Neural cell (in vitro differentiated cells): ENCODE data around the gene ABCF3. TPM values are rescaled to one million over a fixed set of nuclear protein-coding genes. Genes with fewer than 3 reads are reported as not detected.

Experiments used
- H2AFZ ChIP-seq: fragments of 200-600, 300-800 bp; sonication (generic), shearing (Covaris generic); 2 replicates; pipeline ENCODE4 v1.6.0; 2014; ENCODE audit warnings: low read depth, mild to moderate bottlenecking, antibody characterized with exemption, low read length, moderate library complexity
- H3F3A ChIP-seq: fragments of 200-600 bp; shearing (Covaris generic); 2 replicates; pipeline ENCODE4 v1.6.1; 2016; ENCODE audit warnings: mild to moderate bottlenecking, moderate library complexity, mixed read lengths, antibody characterized with exemption, low read length; ENCODE audit not compliant: insufficient read depth, poor library complexity, severe bottlenecking
- H3K27ac ChIP-seq: fragments of 200-600, 300-800 bp; sonication (generic), shearing (Covaris generic); 2 replicates; pipeline ENCODE4 v1.5.1; 2014; ENCODE audit warnings: mild to moderate bottlenecking, low read length, moderate library complexity
- H3K27me3 ChIP-seq: fragments of 300-800, 200-600 bp; sonication (generic), shearing (Covaris generic); 2 replicates; pipeline ENCODE4 v1.6.0; 2014; ENCODE audit warnings: mild to moderate bottlenecking, low read depth, low read length, moderate library complexity; ENCODE audit not compliant: insufficient read depth
- H3K36me3 ChIP-seq: fragments of 300-800, 200-600 bp; sonication (generic), shearing (Covaris generic); 2 replicates; pipeline ENCODE4 v1.5.1; 2014; ENCODE audit warnings: mild to moderate bottlenecking, antibody characterized with exemption, low read length, moderate library complexity; ENCODE audit not compliant: insufficient read depth
- H3K4me2 ChIP-seq: fragments of 300-800, 200-600 bp; sonication (generic), shearing (Covaris generic); 2 replicates; pipeline ENCODE4 v1.6.0; 2014; ENCODE audit warnings: mild to moderate bottlenecking, low read length
- H3K4me3 ChIP-seq: fragments of 300-800, 200-600 bp; sonication (generic), shearing (Covaris generic); 2 replicates; pipeline ENCODE4 v1.5.1; 2014; ENCODE audit warnings: mild to moderate bottlenecking, low read length, moderate library complexity
- H3K79me2 ChIP-seq: fragments of 200-600 bp; shearing (Covaris generic); replicated peaks from 2 replicates; pipeline ENCODE4 v1.6.0; 2014; ENCODE audit warnings: mild to moderate bottlenecking, low read length, moderate library complexity; ENCODE audit not compliant: insufficient read depth
- H3K9ac ChIP-seq: fragments of 300-800, 200-600 bp; sonication (generic), shearing (Covaris generic); 2 replicates; pipeline ENCODE4 v1.6.1; 2016; ENCODE audit warnings: mild to moderate bottlenecking, low read length, mixed read lengths
- H3K9me2 ChIP-seq: fragments of 200-600 bp; shearing (Covaris generic); 2 replicates; pipeline ENCODE4 v1.6.1; 2016; ENCODE audit warnings: mild to moderate bottlenecking, low read length, mixed read lengths; ENCODE audit not compliant: insufficient read depth
- H3K9me3 ChIP-seq: fragments of 200-600, 300-800 bp; sonication (generic), shearing (Covaris generic); 2 replicates; pipeline ENCODE4 v1.6.1; 2016; ENCODE audit warnings: mild to moderate bottlenecking, mixed run types, low read length, moderate library complexity, mixed read lengths
- H4K20me1 ChIP-seq: fragments of 200-600 bp; shearing (Covaris generic); 2 replicates; pipeline ENCODE4 v1.6.1; 2016; ENCODE audit warnings: mild to moderate bottlenecking, mixed run types; ENCODE audit not compliant: insufficient read depth
- CTCF ChIP-seq: fragments of 450-650 bp; IDR thresholded peaks from 2 replicates; pipeline ENCODE4 v1.5.1; 2014; ENCODE audit warnings: antibody characterized with exemption, mild to moderate bottlenecking, moderate library complexity; ENCODE audit not compliant: poor library complexity, severe bottlenecking
- EP300 ChIP-seq: fragments of 450-650 bp; conservative IDR thresholded peaks from 2 replicates; pipeline ENCODE4 v1.6.1; 2014; ENCODE audit warnings: antibody characterized with exemption, mild to moderate bottlenecking, moderate library complexity; ENCODE audit not compliant: poor library complexity, severe bottlenecking
- EZH2 ChIP-seq: fragments of 200-600, 300-800 bp; shearing (Covaris generic), sonication (generic); IDR thresholded peaks from 2 replicates; pipeline ENCODE4 v1.6.1; 2014; ENCODE audit warnings: antibody characterized with exemption, low read length, borderline replicate concordance, mild to moderate bottlenecking; ENCODE audit not compliant: insufficient read depth, poor library complexity, severe bottlenecking
- MXI1 ChIP-seq: fragments of 450-650 bp; conservative IDR thresholded peaks from 2 replicates; pipeline ENCODE4 v1.6.1; 2014; ENCODE audit warnings: antibody characterized with exemption, mild to moderate bottlenecking; ENCODE audit not compliant: poor library complexity, severe bottlenecking
- POLR2AphosphoS5 ChIP-seq: IDR thresholded peaks from 2 replicates; pipeline ENCODE4 v1.6.1; 2012
- RAD21 ChIP-seq: fragments of 450-650 bp; conservative IDR thresholded peaks from 2 replicates; pipeline ENCODE4 v1.6.1; 2014; ENCODE audit warnings: antibody characterized with exemption, mild to moderate bottlenecking, moderate library complexity
- REST ChIP-seq: IDR thresholded peaks from 2 replicates; pipeline ENCODE4 v1.6.1; 2012; ENCODE audit warnings: borderline replicate concordance
- SMC3 ChIP-seq: fragments of 450-650 bp; conservative IDR thresholded peaks from 2 replicates; pipeline ENCODE4 v1.6.1; 2014; ENCODE audit warnings: antibody characterized with exemption, mild to moderate bottlenecking, moderate library complexity; ENCODE audit not compliant: poor library complexity
- TAF1 ChIP-seq: IDR thresholded peaks from 2 replicates; pipeline ENCODE4 v1.6.1; 2012; ENCODE audit warnings: low read depth
- polyA plus RNA-seq: library from polyadenylated mRNA; depleted of rRNA; stranded (reverse); fragments of >200 nt; gene quantifications from 2 replicates; pipeline ENCODE4 v1.2.3, GENCODE V29; 2014

Gene ABCF3
- polyA plus RNA-seq, 1 donor from 2014 or later = 40.3 TPM

- H3K9me2 ChIP-seq = no peaks in the 10 kb centered on the region
- H3K4me3 ChIP-seq = no peak overlapping the region
- H3F3A ChIP-seq = no peaks in the 10 kb centered on the region
- H4K20me1 ChIP-seq = no peaks in the 10 kb centered on the region
- H3K36me3 ChIP-seq = no peaks in the 10 kb centered on the region
- no peak overlapping the region for H2AFZ ChIP-seq
- H3K9me3 ChIP-seq = no peaks in the 10 kb centered on the region
- H3K27ac ChIP-seq = no peak overlapping the region
- no peaks in the 10 kb centered on the region for H3K79me2 ChIP-seq
- peaks cover 22% of the 10 kb centered on the region for H3K27me3 ChIP-seq
- TF ChIP-seq EZH2 = no peak
- no peak for TF ChIP-seq POLR2AphosphoS5
- TF ChIP-seq CTCF = no peak
- no peak for TF ChIP-seq TAF1
- TF ChIP-seq MXI1 = no peak
- no peak for TF ChIP-seq REST
- TF ChIP-seq SMC3 = no peak
- TF ChIP-seq EP300 = no peak
- TF ChIP-seq RAD21 = no peak
- no peak overlapping the region for H3K4me2 ChIP-seq
- no peak overlapping the region for H3K9ac ChIP-seq
Observed at GRCh38 chr3:184223946-184224345, 37.9 kb downstream of the ABCF3 start.

GRCh38 chr3:184227481-184227935, 41.5 kb downstream of the ABCF3 start:
- TF ChIP-seq REST = no peak
- TF ChIP-seq MXI1 = no peak
- no peak for TF ChIP-seq SMC3
- no peak for TF ChIP-seq POLR2AphosphoS5
- no peak for TF ChIP-seq EP300
- TF ChIP-seq TAF1 = no peak
- TF ChIP-seq RAD21 = no peak
- no peak for TF ChIP-seq EZH2
- TF ChIP-seq CTCF = no peak
- Histone ChIP-seq H4K20me1 (no peaks in the 10 kb centered on the region), H3K9ac (no peak overlapping the region), H2AFZ (no peak overlapping the region), H3K9me3 (no peaks in the 10 kb centered on the region), H3K36me3 (no peaks in the 10 kb centered on the region), H3F3A (no peaks in the 10 kb centered on the region), H3K79me2 (no peaks in the 10 kb centered on the region), H3K27me3 (peaks cover 58% of the 10 kb centered on the region), H3K27ac (no peak overlapping the region), H3K9me2 (no peaks in the 10 kb centered on the region), H3K4me3 (no peak overlapping the region), H3K4me2 (no peak overlapping the region)
